IPS-20b (cell line): ENCODE data around the gene IMMP2L.

ENCODE experiments used
- H3K27ac ChIP-seq: one replicate; pipeline ENCODE4 v1.5.1; 2013; ENCODE audit warnings: low read length
- H3K27me3 ChIP-seq: 2 replicates; pipeline ENCODE4 v1.6.1; 2013; ENCODE audit warnings: mild to moderate bottlenecking, low read length, inconsistent platforms; ENCODE audit not compliant: insufficient read depth
- H3K36me3 ChIP-seq: 2 replicates; pipeline ENCODE4 v1.6.1; 2013; ENCODE audit warnings: low read depth, mild to moderate bottlenecking, inconsistent platforms, low read length, moderate library complexity; ENCODE audit not compliant: insufficient read depth
- H3K4me1 ChIP-seq: 2 replicates; pipeline ENCODE4 v1.6.1; 2013; ENCODE audit warnings: mild to moderate bottlenecking, control low read depth, inconsistent platforms, low read length, moderate library complexity; ENCODE audit not compliant: insufficient read depth
- H3K4me3 ChIP-seq: 2 replicates; pipeline ENCODE4 v1.5.1; 2013; ENCODE audit warnings: mild to moderate bottlenecking, low read length, inconsistent platforms
- H3K9ac ChIP-seq: 2 replicates; pipeline ENCODE4 v1.6.1; 2013; ENCODE audit warnings: low read depth, mild to moderate bottlenecking, inconsistent platforms, low read length, moderate library complexity
- H3K9me3 ChIP-seq: 2 replicates; pipeline ENCODE4 v1.6.1; 2013; ENCODE audit warnings: mild to moderate bottlenecking, low read depth, low read length, inconsistent platforms; ENCODE audit not compliant: insufficient read depth

The IMMP2L gene

DNA sequence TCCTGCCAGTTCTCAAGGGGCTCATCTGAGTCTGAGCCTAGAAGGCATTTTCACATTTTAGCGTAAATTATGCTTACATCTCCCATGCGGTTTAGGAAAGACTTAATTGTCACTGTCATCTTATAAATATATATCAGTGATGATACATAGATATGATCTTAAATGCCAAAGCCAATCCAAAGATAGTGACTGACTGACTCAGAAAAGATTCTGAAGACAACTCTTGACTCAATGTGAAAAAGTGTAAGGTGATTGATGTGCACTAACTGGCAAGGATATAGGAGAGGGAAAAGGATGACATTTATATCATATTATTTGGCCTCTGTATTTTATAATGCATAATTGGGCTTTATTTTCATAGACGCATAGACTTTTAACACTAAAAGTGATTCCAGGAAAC, 556.3 kb downstream of the IMMP2L start:
- Histone ChIP-seq H3K36me3 (no peaks in the 10 kb centered on the region), H3K4me1 (no peaks in the 10 kb centered on the region), H3K27ac (no peak overlapping the region), H3K4me3 (no peak overlapping the region), H3K9ac (no peak overlapping the region), H3K9me3 (no peaks in the 10 kb centered on the region), H3K27me3 (no peaks in the 10 kb centered on the region)

DNA sequence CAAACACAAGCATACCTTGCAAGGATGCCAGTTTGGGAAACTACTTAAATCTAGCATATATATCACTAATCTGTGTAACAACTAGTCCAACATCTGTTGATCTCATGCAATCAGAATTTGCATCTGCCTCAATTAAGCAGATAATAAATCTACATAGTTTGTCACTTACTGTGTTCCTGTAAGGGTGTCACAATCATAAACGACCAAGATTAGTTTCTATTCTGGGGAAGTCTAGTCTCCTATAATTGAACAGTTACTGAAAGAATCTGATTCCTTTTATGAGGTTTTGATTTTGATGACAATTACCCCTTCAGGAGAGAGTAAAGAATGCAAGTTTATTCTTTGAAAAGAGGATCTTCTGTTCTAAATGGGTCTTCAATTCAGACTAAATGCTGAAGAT, 556.8 kb downstream of the IMMP2L start:
- Histone ChIP-seq H3K4me1 (no peaks in the 10 kb centered on the region), H3K4me3 (no peak overlapping the region), H3K27ac (no peak overlapping the region), H3K9ac (no peak overlapping the region), H3K9me3 (no peaks in the 10 kb centered on the region), H3K27me3 (no peaks in the 10 kb centered on the region), H3K36me3 (no peaks in the 10 kb centered on the region)

DNA sequence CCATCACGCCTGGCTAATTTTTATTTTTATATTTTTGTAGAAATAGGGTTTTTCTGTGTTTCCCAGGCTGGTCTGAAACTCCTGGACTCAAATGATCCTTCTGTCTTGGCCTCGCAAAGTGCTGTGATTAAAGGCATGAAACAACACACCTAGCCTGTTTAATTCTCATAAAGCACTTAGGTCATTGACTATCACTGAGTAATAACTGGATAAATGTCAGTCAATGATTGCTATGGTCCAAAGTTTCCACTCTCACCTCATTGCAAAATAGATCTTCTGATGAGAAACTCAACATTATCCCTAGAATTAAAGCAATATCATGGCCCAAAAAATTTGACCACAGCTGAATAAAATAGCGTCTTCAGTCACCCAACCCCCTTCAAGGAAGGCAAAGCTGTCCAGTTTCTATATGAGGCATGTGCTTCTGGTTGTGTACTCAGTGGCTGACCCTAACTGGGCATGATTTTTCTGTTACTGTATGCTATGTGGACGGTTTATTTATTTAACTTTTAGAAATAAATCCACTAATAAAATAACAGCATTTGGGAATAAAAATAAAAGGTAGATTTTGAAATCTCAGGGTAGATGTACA, 557.9 kb downstream of the IMMP2L start:
- Histone ChIP-seq H3K4me1 (no peaks in the 10 kb centered on the region), H3K9me3 (no peaks in the 10 kb centered on the region), H3K9ac (no peak overlapping the region), H3K27me3 (no peaks in the 10 kb centered on the region), H3K27ac (no peak overlapping the region), H3K36me3 (no peaks in the 10 kb centered on the region), H3K4me3 (no peak overlapping the region)

DNA sequence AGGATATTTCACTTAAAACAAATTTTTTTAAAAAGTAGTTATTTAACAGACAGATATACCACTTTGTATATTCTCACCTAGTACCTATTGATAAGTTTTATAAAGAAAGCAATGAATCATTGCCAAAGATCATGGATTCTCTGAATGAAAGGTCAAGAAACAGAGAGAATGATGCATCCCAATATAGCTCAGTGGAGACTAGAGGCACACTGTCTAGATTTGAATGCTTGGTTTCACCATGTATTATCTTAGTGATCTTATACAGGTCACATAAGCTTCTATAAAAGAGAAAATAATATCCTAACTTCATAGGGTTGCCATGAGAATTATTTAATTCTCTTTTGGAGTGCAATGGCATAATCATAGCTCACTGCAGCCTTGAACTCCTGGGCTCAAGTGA, 558.4 kb downstream of the IMMP2L start:
- Histone ChIP-seq H3K27ac (no peak overlapping the region), H3K4me3 (no peak overlapping the region), H3K36me3 (no peaks in the 10 kb centered on the region), H3K9me3 (no peaks in the 10 kb centered on the region), H3K27me3 (no peaks in the 10 kb centered on the region), H3K4me1 (no peaks in the 10 kb centered on the region), H3K9ac (no peak overlapping the region)

DNA sequence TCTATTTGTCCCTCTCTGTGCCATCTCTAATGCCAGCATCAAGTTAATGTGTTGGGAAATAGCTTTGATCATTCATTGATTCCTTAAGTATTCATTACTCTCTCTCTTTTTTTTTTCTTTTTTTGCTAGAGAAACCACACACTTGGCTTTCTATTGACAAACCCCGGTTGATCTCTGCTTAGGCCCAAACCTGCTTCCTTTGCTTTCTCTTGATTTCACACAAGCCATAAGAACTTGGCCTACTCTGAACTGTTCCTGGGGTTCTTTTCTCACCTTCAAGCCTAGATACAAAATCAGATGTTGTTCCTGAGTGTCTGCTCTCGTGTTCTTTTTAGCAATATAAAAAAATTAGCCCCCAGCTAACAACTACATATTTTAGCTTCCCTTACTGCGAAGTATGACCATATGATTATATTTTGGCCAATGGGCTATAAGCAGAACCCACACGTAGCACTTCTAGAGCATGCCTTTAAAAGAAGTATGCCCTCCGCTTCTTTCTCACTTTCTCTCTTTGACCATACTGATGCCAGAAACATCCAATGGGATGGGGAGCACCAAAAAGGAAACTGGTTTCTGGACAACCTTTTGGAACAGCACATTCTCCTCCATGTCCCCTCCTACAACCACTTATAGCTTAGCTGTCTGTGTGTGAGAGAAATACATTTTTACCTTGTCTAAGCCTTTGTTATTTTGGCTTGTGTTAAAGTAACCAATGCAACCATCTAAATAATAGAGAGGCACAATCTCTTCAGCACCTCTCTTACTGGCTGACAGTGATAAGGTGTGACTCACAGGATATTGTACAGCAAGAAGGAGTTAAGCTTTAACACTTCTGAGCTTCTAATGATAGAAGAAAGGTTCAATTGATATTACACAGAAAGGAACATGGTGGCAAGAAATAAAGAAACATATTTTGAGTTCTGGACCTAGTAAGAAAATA, 568.0 kb downstream of the IMMP2L start:
- no peaks in the 10 kb centered on the region for H3K36me3 ChIP-seq
- H3K9me3 ChIP-seq = no peaks in the 10 kb centered on the region
- no peak overlapping the region for H3K9ac ChIP-seq
- no peak overlapping the region for H3K4me3 ChIP-seq
- H3K4me1 ChIP-seq = no peaks in the 10 kb centered on the region
- H3K27ac ChIP-seq = no peak overlapping the region
- H3K27me3 ChIP-seq = no peaks in the 10 kb centered on the region

DNA sequence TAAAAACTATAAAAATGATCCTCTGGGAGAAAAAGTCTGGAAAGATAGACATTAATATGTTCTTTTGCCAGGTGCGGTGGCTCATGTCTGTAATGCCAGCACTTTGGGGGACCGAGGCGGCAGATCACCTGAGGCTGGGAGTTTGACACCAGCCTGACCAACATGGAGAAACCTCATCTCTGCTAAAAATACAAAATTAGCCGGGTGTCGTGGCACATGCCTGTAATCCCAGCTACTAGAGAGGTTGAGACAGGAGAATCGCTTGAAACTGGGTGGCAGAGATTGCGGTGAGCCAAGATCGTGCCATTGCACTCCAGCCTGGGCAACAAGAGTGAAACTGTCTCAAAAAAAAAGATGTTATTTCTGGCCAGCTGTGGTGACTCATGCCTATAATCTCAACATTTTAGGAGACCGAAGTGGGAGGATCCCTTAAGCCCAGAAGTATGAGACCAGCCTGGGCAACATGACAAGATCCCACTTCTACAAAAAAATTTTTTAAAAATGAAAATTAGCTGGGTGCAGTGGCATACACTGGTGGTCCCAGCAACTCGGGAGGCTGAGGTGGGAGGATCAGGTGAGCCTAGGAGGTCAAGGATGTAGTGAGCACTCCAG, 573.3 kb downstream of the IMMP2L start:
- Histone ChIP-seq H3K36me3 (no peaks in the 10 kb centered on the region), H3K9ac (no peak overlapping the region), H3K9me3 (no peaks in the 10 kb centered on the region), H3K27me3 (no peaks in the 10 kb centered on the region), H3K4me1 (no peaks in the 10 kb centered on the region), H3K27ac (no peak overlapping the region), H3K4me3 (no peak overlapping the region)

DNA sequence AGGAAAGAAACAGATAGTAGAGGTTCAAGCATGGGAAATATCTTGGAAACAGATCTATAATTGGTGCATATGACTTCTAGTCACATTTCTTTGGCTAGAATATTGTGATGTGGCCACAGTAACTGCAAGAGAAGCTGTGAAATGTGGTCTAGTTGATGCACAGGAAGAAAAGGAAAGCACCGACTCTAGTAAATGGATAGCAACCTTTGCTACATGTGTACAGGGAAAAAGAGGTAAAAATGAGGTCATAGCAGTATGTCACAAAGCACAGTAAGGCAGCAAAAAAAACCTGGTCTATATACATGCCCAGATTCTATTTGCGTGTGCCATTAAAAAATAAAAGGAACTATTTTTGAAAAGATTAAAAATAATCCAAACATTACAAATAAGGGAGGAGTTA, 573.9 kb downstream of the IMMP2L start:
- H3K4me1 ChIP-seq = no peaks in the 10 kb centered on the region
- no peak overlapping the region for H3K9ac ChIP-seq
- H3K36me3 ChIP-seq = no peaks in the 10 kb centered on the region
- H3K9me3 ChIP-seq = no peaks in the 10 kb centered on the region
- no peaks in the 10 kb centered on the region for H3K27me3 ChIP-seq
- H3K27ac ChIP-seq = no peak overlapping the region
- H3K4me3 ChIP-seq = no peak overlapping the region

DNA sequence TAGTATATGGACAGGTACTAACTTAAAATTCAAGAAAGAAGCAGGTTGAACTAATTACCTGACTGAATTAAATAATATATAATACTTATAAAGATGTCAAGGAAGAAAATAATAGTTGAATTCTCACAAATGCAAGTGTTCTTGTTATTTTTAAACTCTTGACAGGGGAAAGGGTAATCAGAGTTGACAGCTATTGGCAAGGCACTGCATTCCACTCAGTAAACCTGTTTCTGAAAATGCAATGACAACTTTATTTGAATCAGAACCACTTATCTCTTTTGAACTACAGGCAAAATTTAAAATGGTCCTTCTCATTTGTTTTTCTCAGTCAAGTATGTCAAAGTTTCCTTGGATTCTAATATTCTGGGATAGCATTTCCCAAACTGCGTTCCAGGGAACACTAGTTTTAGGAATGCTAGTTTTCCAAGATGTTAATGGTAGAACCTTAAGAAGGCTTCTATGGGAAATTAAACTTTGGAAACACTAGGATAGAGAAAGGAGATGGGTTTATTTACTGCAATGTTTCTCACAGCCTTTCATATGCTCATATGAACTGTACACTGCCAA, 575.1 kb downstream of the IMMP2L start:
- Histone ChIP-seq H3K27ac (no peak overlapping the region), H3K36me3 (no peaks in the 10 kb centered on the region), H3K9me3 (no peaks in the 10 kb centered on the region), H3K9ac (no peak overlapping the region), H3K4me1 (no peaks in the 10 kb centered on the region), H3K27me3 (no peaks in the 10 kb centered on the region), H3K4me3 (no peak overlapping the region)

DNA sequence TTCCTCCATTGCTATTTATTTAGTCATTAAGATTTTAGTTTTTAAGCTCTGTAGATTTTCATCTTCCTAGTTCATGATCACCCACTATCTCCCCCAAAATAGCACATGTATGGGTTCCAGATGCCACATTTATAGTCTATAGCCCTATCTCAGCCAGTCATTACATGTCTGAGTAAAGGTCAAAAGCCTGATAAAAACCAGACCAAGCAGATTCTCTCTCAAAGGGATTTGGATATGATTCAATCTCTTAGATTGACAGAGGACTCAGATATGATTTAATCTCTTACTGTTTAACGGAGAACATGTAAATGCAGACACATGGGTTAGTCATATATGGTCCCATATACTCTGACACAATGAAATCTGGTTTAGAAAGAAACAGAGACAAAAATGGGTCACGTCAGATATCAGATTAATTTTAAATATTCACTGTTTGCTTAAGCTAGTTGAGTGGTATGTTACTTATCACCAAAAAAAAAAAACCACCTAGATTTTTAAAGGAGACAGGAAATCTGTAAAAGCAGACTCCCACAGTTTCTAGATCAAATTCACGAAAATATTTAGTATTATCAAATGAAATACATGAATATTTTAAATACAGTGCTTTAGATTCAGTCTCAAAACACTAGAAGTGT, 578.4 kb downstream of the IMMP2L start:
- Histone ChIP-seq H3K9ac (no peak overlapping the region), H3K27me3 (no peaks in the 10 kb centered on the region)

DNA sequence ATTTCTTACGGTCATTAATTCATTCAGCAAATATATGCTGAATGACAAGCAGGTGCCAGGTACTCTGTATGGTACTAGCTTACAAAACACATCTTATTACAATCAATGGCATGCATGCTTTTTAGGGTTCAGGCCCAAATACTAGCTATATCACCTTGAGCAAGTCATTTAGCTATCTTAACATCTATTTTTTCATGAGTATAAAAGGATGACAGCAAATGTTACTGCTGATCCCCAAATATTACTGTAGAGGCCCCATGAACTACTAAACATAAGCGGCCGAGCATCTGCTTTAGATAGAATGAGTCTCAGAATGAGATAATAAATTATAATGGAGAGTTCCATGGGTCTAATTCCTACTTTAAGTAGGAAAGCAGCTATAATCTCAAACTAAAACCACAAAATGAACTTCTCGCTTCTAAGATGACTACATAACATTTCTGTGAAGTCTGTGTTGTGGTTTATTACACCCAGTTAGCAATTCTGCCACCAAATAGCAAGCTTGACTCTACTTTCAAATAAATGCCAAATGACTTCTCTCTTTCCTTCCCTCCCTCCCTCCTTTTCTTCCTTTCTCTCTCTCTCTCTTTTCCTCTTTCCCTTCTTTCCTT, 585.1 kb downstream of the IMMP2L start:
- Histone ChIP-seq H3K4me1 (no peaks in the 10 kb centered on the region), H3K4me3 (no peak overlapping the region), H3K27me3 (no peaks in the 10 kb centered on the region), H3K9me3 (no peaks in the 10 kb centered on the region), H3K27ac (no peak overlapping the region), H3K36me3 (no peaks in the 10 kb centered on the region), H3K9ac (no peak overlapping the region)

More for the DNA sequence above, 578.4 kb downstream of the IMMP2L start:
- no peaks in the 10 kb centered on the region for H3K9me3 ChIP-seq
- no peak overlapping the region for H3K4me3 ChIP-seq
- no peaks in the 10 kb centered on the region for H3K36me3 ChIP-seq
- no peak overlapping the region for H3K27ac ChIP-seq
- H3K4me1 ChIP-seq = no peaks in the 10 kb centered on the region

DNA sequence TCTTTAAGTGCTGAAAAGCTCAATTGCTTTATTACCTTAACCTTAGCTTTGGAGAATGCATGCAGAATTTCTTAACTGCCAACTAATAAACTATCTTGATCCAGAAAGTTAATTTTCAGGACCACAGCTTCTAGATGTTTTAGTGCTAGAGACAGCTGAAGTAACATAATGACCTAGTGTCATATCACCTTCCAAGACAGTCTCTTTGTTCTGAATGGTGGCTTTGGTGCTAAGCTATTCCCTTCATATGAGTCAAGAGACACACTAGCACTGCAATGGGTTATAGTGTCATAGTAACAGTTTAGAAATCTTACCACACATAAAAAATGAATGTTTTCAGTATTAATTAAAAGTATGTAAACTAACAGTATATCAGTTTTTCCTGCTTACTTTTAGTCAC, 586.8 kb downstream of the IMMP2L start:
- H3K36me3 ChIP-seq = no peaks in the 10 kb centered on the region
- no peaks in the 10 kb centered on the region for H3K4me1 ChIP-seq
- no peak overlapping the region for H3K27ac ChIP-seq
- H3K27me3 ChIP-seq = no peaks in the 10 kb centered on the region
- H3K4me3 ChIP-seq = no peak overlapping the region
- no peaks in the 10 kb centered on the region for H3K9me3 ChIP-seq
- no peak overlapping the region for H3K9ac ChIP-seq
